ENCODE data around the gene ABCA13. TPM values are rescaled to one million over a fixed set of nuclear protein-coding genes. Genes with fewer than 3 reads are reported as not detected.

The ABCA13 gene
- polyA plus RNA-seq, 3 donors = 0.10 to 0.41 (median 0.37) TPM

DNA sequence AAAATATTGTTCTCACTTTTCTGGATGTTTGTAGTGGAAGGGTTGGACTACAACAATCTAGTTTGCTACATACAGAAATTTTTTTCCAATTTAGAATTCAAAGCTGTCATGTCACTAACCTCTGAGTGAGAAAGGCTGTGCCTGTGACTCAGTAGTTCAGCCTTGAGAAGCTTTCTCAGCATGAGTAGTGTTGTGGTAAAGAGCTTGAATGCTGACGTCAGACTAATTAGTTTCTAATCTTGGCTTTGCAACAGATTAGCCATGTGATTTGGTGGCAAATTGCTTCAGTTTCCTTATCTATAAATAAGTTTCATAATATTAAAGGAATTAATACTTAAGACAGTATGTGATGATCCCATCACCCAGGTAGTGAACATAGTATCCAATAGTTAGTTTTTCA, 83.8 kb downstream of the ABCA13 start:
- H3K27me3 Mint-ChIP-seq (ENCODE audit: low read depth in 3 of 3) = no peaks in the 10 kb centered on the region
- Histone ChIP-seq H3K4me2 (replicated peaks; ENCODE audit: extremely low read depth, low read length, poor library complexity, severe bottlenecking) (no peak overlapping the region), H3K4me3 (replicated peaks in 1 of 3; ENCODE audit: low read depth in 2 of 3, low read length in 3 of 3) (no peak overlapping the region), H4K20me1 (ENCODE audit: insufficient read depth, low read length) (no peaks in the 10 kb centered on the region), H3K79me2 (ENCODE audit: insufficient read depth, low read length) (no peaks in the 10 kb centered on the region), H3K4me1 (ENCODE audit: control insufficient read depth in 1 of 2, insufficient read depth in 2 of 2, low read length in 2 of 2) (no peaks in the 10 kb centered on the region), H3K36me3 (replicated peaks in 1 of 2; ENCODE audit: control insufficient read depth in 1 of 2, insufficient read depth in 2 of 2, low read length in 2 of 2) (no peaks in the 10 kb centered on the region), H2AFZ (ENCODE audit: insufficient read depth, low read depth, low read length, poor library complexity, severe bottlenecking) (no peak overlapping the region), H3K27me3 (ENCODE audit: control insufficient read depth in 2 of 2, insufficient read depth in 2 of 2, low read length in 2 of 2) (no peaks in the 10 kb centered on the region), H3K27ac (ENCODE audit: low read depth in 1 of 2, low read length in 2 of 2) (no peak overlapping the region), H3K9me3 (replicated peaks in 1 of 2; ENCODE audit: control insufficient read depth in 1 of 2, insufficient read depth in 1 of 2, low read length in 2 of 2) (no peaks in the 10 kb centered on the region), H3K9ac (ENCODE audit: insufficient read depth, low read length, poor library complexity, severe bottlenecking) (no peak overlapping the region)
- WGBS (ENCODE audit: insufficient coverage) = no CpG with 5 or more reads among the region's 1 CpG
- peaks cover 7% of the 10 kb centered on the region for H3K4me1 Mint-ChIP-seq
- TF ChIP-seq, protein P1, sequence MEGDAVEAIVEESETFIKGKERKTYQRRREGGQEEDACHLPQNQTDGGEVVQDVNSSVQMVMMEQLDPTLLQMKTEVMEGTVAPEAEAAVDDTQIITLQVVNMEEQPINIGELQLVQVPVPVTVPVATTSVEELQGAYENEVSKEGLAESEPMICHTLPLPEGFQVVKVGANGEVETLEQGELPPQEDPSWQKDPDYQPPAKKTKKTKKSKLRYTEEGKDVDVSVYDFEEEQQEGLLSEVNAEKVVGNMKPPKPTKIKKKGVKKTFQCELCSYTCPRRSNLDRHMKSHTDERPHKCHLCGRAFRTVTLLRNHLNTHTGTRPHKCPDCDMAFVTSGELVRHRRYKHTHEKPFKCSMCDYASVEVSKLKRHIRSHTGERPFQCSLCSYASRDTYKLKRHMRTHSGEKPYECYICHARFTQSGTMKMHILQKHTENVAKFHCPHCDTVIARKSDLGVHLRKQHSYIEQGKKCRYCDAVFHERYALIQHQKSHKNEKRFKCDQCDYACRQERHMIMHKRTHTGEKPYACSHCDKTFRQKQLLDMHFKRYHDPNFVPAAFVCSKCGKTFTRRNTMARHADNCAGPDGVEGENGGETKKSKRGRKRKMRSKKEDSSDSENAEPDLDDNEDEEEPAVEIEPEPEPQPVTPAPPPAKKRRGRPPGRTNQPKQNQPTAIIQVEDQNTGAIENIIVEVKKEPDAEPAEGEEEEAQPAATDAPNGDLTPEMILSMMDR (IDR thresholded peaks at IDR 0.05) = no peak
- peaks cover 0 to 3% of the 10 kb centered on the region in 2 donors for H3K36me3 Mint-ChIP-seq
- DNase-seq = peak in 1 of 3 donors; percentile 17
- no peak overlapping the region for H3K27ac Mint-ChIP-seq
- intact Hi-C loops (cut with micrococcal nuclease) = no loop called here
- H3K9me3 Mint-ChIP-seq = peaks cover 0 to 3% (median 0%) of the 10 kb centered on the region in 7 donors
- H3K4me3 Mint-ChIP-seq = no peak overlapping the region

DNA sequence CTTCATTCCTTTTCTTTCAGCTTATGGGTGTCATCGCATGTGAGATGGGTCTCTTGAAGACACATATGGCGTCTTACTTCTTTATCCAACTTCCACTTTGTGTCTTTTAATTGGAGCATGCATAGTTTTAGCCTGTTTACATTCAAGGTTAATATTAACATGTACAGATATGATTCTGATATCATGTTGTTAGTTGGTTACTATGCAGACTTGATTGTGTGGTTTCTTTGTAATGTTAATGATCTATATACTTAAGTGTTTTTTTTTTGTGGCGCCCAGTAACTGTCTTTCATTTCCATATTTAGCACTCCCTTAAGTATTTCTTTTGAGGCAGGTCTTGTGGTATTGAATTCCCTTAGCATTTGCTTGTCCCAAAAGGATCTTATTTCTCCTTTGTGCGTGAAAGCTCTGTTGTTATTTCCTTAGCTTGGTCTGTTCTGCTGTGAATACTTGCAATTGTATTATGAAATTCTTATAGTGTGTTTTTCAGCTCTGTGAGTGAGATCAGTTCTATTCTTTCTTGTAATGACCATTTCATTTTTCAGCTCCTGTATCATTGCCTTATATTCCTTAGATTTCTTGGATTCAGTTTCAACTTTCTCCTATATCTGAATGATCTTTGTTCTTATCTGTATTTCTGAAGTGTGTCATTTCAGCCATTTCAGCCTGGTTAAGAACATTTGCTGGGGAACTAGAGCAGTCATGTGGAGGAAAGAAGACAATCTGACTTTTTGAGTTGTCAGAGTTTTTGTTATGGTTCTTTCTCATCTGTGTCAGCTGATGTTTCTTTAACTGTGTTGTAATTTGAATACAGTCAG, 88.4 kb downstream of the ABCA13 start:
- H3K4me2 ChIP-seq (replicated peaks; ENCODE audit: extremely low read depth, low read length, poor library complexity, severe bottlenecking) = no peak overlapping the region
- H3K27ac Mint-ChIP-seq = no peak overlapping the region
- no peak overlapping the region for H2AFZ ChIP-seq (ENCODE audit: insufficient read depth, low read depth, low read length, poor library complexity, severe bottlenecking)
- no peaks in the 10 kb centered on the region for H3K79me2 ChIP-seq (ENCODE audit: insufficient read depth, low read length)
- H3K4me1 ChIP-seq (ENCODE audit: control insufficient read depth in 1 of 2, insufficient read depth in 2 of 2, low read length in 2 of 2) = no peaks in the 10 kb centered on the region
- no peaks in the 10 kb centered on the region for H3K36me3 ChIP-seq (replicated peaks in 1 of 2; ENCODE audit: control insufficient read depth in 1 of 2, insufficient read depth in 2 of 2, low read length in 2 of 2)
- DNase-seq = no peak
- no peak overlapping the region for H3K4me3 Mint-ChIP-seq
- intact Hi-C loops (cut with micrococcal nuclease) = no loop called here
- peaks cover 0 to 3% (median 0%) of the 10 kb centered on the region in 7 donors for H3K9me3 Mint-ChIP-seq
- H3K4me1 Mint-ChIP-seq = peaks cover 2% of the 10 kb centered on the region
- no peak overlapping the region for H3K4me3 ChIP-seq (replicated peaks in 1 of 3; ENCODE audit: low read depth in 2 of 3, low read length in 3 of 3)
- H4K20me1 ChIP-seq (ENCODE audit: insufficient read depth, low read length) = no peaks in the 10 kb centered on the region
- peaks cover 0 to 3% of the 10 kb centered on the region in 2 donors for H3K36me3 Mint-ChIP-seq
- H3K27ac ChIP-seq (ENCODE audit: low read depth in 1 of 2, low read length in 2 of 2) = no peak overlapping the region
- no CpG with 5 or more reads among the region's 4 CpGs for WGBS (ENCODE audit: insufficient coverage)
- TF ChIP-seq, protein P1 (IDR thresholded peaks at IDR 0.05) = no peak
- H3K9me3 ChIP-seq (replicated peaks in 1 of 2; ENCODE audit: control insufficient read depth in 1 of 2, insufficient read depth in 1 of 2, low read length in 2 of 2) = no peaks in the 10 kb centered on the region
- no peaks in the 10 kb centered on the region for H3K27me3 Mint-ChIP-seq (ENCODE audit: low read depth in 3 of 3)
- no peaks in the 10 kb centered on the region for H3K27me3 ChIP-seq (ENCODE audit: control insufficient read depth in 2 of 2, insufficient read depth in 2 of 2, low read length in 2 of 2)
- H3K9ac ChIP-seq (ENCODE audit: insufficient read depth, low read length, poor library complexity, severe bottlenecking) = no peak overlapping the region
